Measurements from ENCODE around the gene CDC42. TPM values are rescaled to one million over a fixed set of nuclear protein-coding genes. Genes with fewer than 3 reads are reported as not detected.

CDC42 gene
- total RNA-seq: 460 and 507 TPM in 2 replicates

GRCh38 chr1:22052115-22053016, at the start of gene CDC42:
Gene CDC42, plus strand, starts transcription at chr1:22052709. Its CDS starts 25,770 bp downstream, at chr1:22078479.

Other genes starting within 250 kb of the CDC42 start
- gene LDLRAD2, start 240.4 kb upstream of the CDC42 start, total RNA-seq: not detected in 2 replicates
- gene HSPG2, start 115.4 kb upstream of the CDC42 start, total RNA-seq: 773 and 873 TPM in 2 replicates
- not detected in 2 replicates for gene CELA3B, start 75.7 kb upstream of the CDC42 start, total RNA-seq
- gene CELA3A, start 51.1 kb upstream of the CDC42 start, total RNA-seq: not detected in 2 replicates
- gene WNT4, start 90.4 kb downstream of the CDC42 start, total RNA-seq: not detected in 2 replicates